ENCODE measurements around the gene STAC. TPM values are rescaled to one million over a fixed set of nuclear protein-coding genes. Genes with fewer than 3 reads are reported as not detected.
A peak's percentile ranks its signal among the peaks of the same experiment; 100 is the strongest.

The STAC gene, protein sequence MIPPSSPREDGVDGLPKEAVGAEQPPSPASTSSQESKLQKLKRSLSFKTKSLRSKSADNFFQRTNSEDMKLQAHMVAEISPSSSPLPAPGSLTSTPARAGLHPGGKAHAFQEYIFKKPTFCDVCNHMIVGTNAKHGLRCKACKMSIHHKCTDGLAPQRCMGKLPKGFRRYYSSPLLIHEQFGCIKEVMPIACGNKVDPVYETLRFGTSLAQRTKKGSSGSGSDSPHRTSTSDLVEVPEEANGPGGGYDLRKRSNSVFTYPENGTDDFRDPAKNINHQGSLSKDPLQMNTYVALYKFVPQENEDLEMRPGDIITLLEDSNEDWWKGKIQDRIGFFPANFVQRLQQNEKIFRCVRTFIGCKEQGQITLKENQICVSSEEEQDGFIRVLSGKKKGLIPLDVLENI
- 1 to 10 TPM in 1 of 4 donors, under 1 TPM in 1, not detected in 2; 0.52 to 1.1 TPM for polyA plus RNA-seq
- long read RNA-seq, donor 1: 0 reads
- long read RNA-seq, donor 2: 0 reads
- long read RNA-seq, donor 3: 0 reads
- long read RNA-seq, donor 4: 0 reads
- long read RNA-seq, donor 5: 0 reads
- long read RNA-seq, donor 6: 0 reads
- long read RNA-seq, donor 7: 0 reads
- long read RNA-seq, donor 8, partial matches to known transcripts: 0 of 1 reads
- long read RNA-seq, donor 8, other reads (novel, unspliced or antisense): 0 of 1 reads
- long read RNA-seq, donor 9: 0 reads
- long read RNA-seq, donor 10: 0 reads

DNA sequence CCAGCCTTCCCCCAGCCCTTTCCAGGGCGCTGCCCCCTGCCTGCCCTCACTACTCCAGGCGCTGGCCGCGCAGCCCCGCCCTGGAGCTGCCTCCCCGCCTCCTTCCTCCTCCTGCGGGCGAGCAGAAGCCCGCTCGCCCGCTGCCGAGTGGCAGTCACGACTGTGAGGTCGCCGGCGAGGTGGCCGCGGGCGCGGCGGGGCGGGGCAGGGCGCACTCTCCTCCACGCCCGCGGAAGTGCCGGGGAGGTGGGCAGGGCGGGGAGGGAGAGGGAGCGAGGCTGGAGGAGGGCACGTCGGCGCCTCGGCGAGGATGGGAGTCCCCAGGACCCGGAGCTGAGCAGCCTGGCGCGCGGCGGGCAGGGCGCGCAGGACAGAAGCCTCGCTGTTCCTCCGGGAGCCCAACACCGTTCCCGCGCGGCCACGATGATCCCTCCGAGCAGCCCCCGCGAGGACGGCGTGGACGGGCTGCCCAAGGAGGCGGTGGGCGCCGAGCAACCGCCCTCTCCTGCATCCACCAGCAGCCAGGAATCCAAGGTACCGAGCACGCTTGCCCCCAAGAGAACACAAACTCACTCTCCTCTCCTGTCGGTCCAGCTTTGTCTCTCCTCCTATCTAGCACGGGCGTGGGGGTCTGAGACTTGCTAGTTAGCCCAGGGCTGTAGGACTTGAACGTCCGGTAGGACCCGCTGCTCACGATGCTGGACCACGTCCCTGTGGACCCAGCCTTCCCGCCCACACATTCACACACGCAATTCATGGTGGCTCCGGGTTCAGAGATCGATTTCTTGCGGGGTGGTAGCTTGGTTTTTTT lies at the start of gene STAC:
Gene STAC, plus strand, starts transcription at position 284 of the 811 bp plus-strand sequence. Its CDS starts 140 bp downstream, at position 424.
- peak within 1 kb of the TSS in 1 of 3 donors; percentile 27 for H3K4me3 ChIP-seq (ENCODE audit: low read depth in 1 of 3, low read length in 3 of 3)
- H3K9me3 ChIP-seq (ENCODE audit: control insufficient read depth in 2 of 2, insufficient read depth in 1 of 2, low read depth in 1 of 2, low read length in 1 of 2): no peaks in the 10 kb centered on the region
- 1 to 10% (median 9%) methylated on average over 46 to 73 of the region's 73 CpGs for WGBS, 3 donors
- no peak within 1 kb of the TSS for H3K27ac ChIP-seq (ENCODE audit: low read depth in 1 of 3, low read length in 2 of 3)
- H3K4me1 ChIP-seq (ENCODE audit: control insufficient read depth in 3 of 3, insufficient read depth in 2 of 3, low read depth in 1 of 3, low read length in 2 of 3): no peaks in the 10 kb centered on the region
- FAIRE-seq: no peak
- no peaks in the 10 kb centered on the region for H3K36me3 ChIP-seq (ENCODE audit: control insufficient read depth in 3 of 3, insufficient read depth in 2 of 3, low read depth in 1 of 3, low read length in 3 of 3)
- peak; percentile 0 to 2 for DNase-seq
- peaks cover 0 to 24% (median 2%) of the 10 kb centered on the region in 3 donors for H3K27me3 ChIP-seq (ENCODE audit: control insufficient read depth in 3 of 3, insufficient read depth in 3 of 3, low read length in 3 of 3)

DNA sequence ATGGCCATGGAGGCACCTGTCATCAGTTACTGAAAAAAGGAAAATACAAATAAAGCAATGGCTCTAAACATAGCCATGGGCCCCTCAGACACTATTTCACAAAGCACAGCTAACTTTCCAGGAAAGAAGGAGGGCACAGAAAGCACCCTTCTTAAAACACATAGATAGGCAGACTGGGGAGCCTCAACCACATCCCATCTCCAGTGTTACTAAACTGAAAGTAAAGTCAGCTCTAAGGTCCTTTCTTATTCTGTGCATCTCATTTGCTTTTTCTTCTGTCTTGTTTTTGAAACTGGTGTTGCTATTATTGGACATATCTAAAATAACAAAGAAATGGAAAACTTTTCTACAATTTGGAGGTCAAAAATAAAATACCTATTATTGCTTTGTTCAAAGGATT lies 48.2 kb upstream of the STAC start:
- DNase-seq: no peak
- no peaks in the 10 kb centered on the region for H3K9me3 ChIP-seq (ENCODE audit: control insufficient read depth in 2 of 2, insufficient read depth in 1 of 2, low read depth in 1 of 2, low read length in 1 of 2)
- H3K27me3 ChIP-seq (ENCODE audit: control insufficient read depth in 3 of 3, insufficient read depth in 3 of 3, low read length in 3 of 3): no peaks in the 10 kb centered on the region
- no peak for FAIRE-seq
- H3K36me3 ChIP-seq (ENCODE audit: control insufficient read depth in 3 of 3, insufficient read depth in 2 of 3, low read depth in 1 of 3, low read length in 3 of 3): no peaks in the 10 kb centered on the region
- H3K4me1 ChIP-seq (ENCODE audit: control insufficient read depth in 3 of 3, insufficient read depth in 2 of 3, low read depth in 1 of 3, low read length in 2 of 3): no peaks in the 10 kb centered on the region
- H3K27ac ChIP-seq (ENCODE audit: low read depth in 1 of 3, low read length in 2 of 3): no peak overlapping the region
- H3K4me3 ChIP-seq (ENCODE audit: low read depth in 1 of 3, low read length in 3 of 3): no peak overlapping the region

DNA sequence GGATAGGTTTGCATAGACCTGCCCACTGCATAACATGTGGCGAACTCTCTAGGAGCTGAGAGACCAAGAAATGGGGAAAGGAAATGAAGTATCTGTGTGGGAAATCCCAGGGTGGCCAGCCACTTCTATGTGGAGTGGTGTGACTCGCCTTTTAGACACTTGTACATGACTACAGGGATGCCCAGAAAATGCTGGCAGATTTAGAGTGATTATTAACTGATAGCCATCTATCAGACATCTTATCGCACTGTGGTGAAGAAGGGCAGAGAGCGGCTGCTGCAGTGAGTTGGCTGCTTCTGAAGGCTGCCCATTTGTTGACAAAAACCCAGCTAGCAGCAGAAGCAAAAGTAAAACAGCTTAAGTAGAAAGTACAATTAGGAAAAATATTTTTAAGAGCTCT lies 18.1 kb upstream of the STAC start:
- no peak overlapping the region for H3K4me3 ChIP-seq (ENCODE audit: low read depth in 1 of 3, low read length in 3 of 3)
- H3K36me3 ChIP-seq (ENCODE audit: control insufficient read depth in 3 of 3, insufficient read depth in 2 of 3, low read depth in 1 of 3, low read length in 3 of 3): no peaks in the 10 kb centered on the region
- no peak for DNase-seq
- no peaks in the 10 kb centered on the region for H3K4me1 ChIP-seq (ENCODE audit: control insufficient read depth in 3 of 3, insufficient read depth in 2 of 3, low read depth in 1 of 3, low read length in 2 of 3)
- no peaks in the 10 kb centered on the region for H3K27me3 ChIP-seq (ENCODE audit: control insufficient read depth in 3 of 3, insufficient read depth in 3 of 3, low read length in 3 of 3)
- 49 to 73% (median 52%) methylated on average over 4 of the region's 4 CpGs for WGBS, 3 donors
- no peak overlapping the region for H3K27ac ChIP-seq (ENCODE audit: low read depth in 1 of 3, low read length in 2 of 3)
- no peaks in the 10 kb centered on the region for H3K9me3 ChIP-seq (ENCODE audit: control insufficient read depth in 2 of 2, insufficient read depth in 1 of 2, low read depth in 1 of 2, low read length in 1 of 2)
- FAIRE-seq: no peak

DNA sequence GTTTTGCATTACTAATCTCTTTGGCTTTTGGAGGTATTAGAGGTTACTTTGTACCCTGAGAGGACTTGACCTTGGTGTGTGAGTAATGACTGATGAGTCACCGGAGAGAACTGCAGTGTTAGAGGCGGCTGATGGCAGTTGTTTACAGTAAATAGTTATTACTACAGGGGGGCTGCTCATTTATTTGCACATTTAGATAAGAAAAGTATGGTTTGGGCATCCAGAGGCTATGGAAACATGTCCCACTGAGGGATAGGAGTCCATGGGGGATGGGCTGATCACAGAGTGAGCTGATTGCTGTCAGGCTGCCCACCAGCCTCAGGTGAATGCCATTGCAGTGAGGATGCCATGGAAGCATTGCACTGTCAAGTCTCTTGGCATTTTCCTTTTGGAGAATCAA lies 17.3 kb upstream of the STAC start:
- Histone ChIP-seq H3K27me3 (ENCODE audit: control insufficient read depth in 3 of 3, insufficient read depth in 3 of 3, low read length in 3 of 3) (no peaks in the 10 kb centered on the region), H3K4me1 (ENCODE audit: control insufficient read depth in 3 of 3, insufficient read depth in 2 of 3, low read depth in 1 of 3, low read length in 2 of 3) (no peaks in the 10 kb centered on the region), H3K4me3 (ENCODE audit: low read depth in 1 of 3, low read length in 3 of 3) (no peak overlapping the region), H3K9me3 (ENCODE audit: control insufficient read depth in 2 of 2, insufficient read depth in 1 of 2, low read depth in 1 of 2, low read length in 1 of 2) (no peaks in the 10 kb centered on the region), H3K36me3 (ENCODE audit: control insufficient read depth in 3 of 3, insufficient read depth in 2 of 3, low read depth in 1 of 3, low read length in 3 of 3) (no peaks in the 10 kb centered on the region), H3K27ac (ENCODE audit: low read depth in 1 of 3, low read length in 2 of 3) (no peak overlapping the region)
- DNase-seq (no peak), FAIRE-seq (no peak)
- WGBS, 3 donors: 16 to 28% (median 27%) methylated on average over 2 of the region's 2 CpGs

DNA sequence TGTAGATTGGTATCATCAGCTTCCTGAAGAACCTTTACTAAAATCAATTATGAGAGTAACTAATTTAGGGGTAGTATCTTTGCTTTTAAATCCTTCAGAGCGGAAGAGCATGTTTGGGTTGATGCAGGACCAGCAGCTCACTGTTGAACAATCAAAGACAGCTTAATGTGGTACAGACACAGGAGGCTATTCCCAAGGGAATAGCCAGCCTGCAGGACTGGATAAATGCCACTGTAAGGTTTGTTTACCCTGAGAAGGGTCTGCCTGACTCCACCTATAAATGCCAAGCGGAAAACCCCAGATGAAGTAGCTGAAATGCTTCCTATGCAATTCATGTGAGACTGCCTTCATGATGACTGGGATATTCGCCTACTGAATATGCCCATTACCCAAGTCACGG lies 16.0 kb upstream of the STAC start:
- H3K4me3 ChIP-seq (ENCODE audit: low read depth in 1 of 3, low read length in 3 of 3): no peak overlapping the region
- no peaks in the 10 kb centered on the region for H3K27me3 ChIP-seq (ENCODE audit: control insufficient read depth in 3 of 3, insufficient read depth in 3 of 3, low read length in 3 of 3)
- no peaks in the 10 kb centered on the region for H3K4me1 ChIP-seq (ENCODE audit: control insufficient read depth in 3 of 3, insufficient read depth in 2 of 3, low read depth in 1 of 3, low read length in 2 of 3)
- H3K9me3 ChIP-seq (ENCODE audit: control insufficient read depth in 2 of 2, insufficient read depth in 1 of 2, low read depth in 1 of 2, low read length in 1 of 2): no peaks in the 10 kb centered on the region
- FAIRE-seq (no peak), DNase-seq (no peak)
- no peaks in the 10 kb centered on the region for H3K36me3 ChIP-seq (ENCODE audit: control insufficient read depth in 3 of 3, insufficient read depth in 2 of 3, low read depth in 1 of 3, low read length in 3 of 3)
- WGBS, 3 donors: 81 to 91% (median 89%) methylated on average over 4 of the region's 4 CpGs
- no peak overlapping the region for H3K27ac ChIP-seq (ENCODE audit: low read depth in 1 of 3, low read length in 2 of 3)

DNA sequence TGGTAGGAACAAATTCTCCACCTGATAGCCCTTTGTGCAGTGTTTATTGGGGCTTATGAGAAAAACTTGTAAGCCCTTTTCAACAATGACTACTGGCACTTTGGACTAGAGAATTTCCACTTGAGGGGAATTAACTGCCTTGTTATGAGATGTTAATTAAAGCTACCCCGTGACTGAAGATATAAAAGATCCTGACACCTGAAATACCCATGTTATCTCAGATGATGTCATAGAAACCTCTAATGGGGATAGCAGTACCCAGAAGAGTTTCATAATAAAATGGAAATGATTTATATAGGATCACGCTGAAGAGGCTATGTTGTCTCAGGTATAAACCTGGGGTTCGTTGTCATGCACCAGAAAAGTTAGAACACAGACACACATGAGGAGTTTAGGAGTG lies 14.5 kb upstream of the STAC start:
- H3K4me3 ChIP-seq (ENCODE audit: low read depth in 1 of 3, low read length in 3 of 3): no peak overlapping the region
- no peak for FAIRE-seq

DNA sequence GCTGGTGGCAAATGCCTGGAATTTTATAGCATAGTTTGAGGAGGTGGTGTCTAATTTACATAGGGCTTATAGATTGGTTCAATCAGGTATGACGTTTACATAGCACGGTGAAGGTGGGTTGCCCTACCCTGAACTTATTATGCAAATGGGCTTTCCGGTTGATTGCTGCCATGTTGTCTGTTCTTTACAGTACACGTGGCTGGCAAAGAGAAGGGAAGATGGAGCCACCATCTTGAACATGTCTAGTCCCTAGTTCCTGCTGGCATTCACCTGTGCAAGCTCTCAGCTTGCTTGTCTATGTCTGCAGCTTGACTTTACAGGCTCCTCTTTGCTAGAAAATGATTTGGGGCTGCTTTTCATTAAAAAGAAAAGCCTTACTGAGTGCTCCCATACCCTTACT lies 14.0 kb upstream of the STAC start:
- no peaks in the 10 kb centered on the region for H3K9me3 ChIP-seq (ENCODE audit: control insufficient read depth in 2 of 2, insufficient read depth in 1 of 2, low read depth in 1 of 2, low read length in 1 of 2)
- no peak for FAIRE-seq
- H3K27ac ChIP-seq (ENCODE audit: low read depth in 1 of 3, low read length in 2 of 3): no peak overlapping the region
- H3K27me3 ChIP-seq (ENCODE audit: control insufficient read depth in 3 of 3, insufficient read depth in 3 of 3, low read length in 3 of 3): no peaks in the 10 kb centered on the region
- H3K4me1 ChIP-seq (ENCODE audit: control insufficient read depth in 3 of 3, insufficient read depth in 2 of 3, low read depth in 1 of 3, low read length in 2 of 3): no peaks in the 10 kb centered on the region
- H3K36me3 ChIP-seq (ENCODE audit: control insufficient read depth in 3 of 3, insufficient read depth in 2 of 3, low read depth in 1 of 3, low read length in 3 of 3): no peaks in the 10 kb centered on the region
- 79 to 82% (median 80%) methylated on average over 4 of the region's 4 CpGs for WGBS, 3 donors
- no peak for DNase-seq
- H3K4me3 ChIP-seq (ENCODE audit: low read depth in 1 of 3, low read length in 3 of 3): no peak overlapping the region

More for the DNA sequence above, 14.5 kb upstream of the STAC start:
- Histone ChIP-seq H3K27ac (ENCODE audit: low read depth in 1 of 3, low read length in 2 of 3) (no peak overlapping the region), H3K27me3 (ENCODE audit: control insufficient read depth in 3 of 3, insufficient read depth in 3 of 3, low read length in 3 of 3) (no peaks in the 10 kb centered on the region), H3K36me3 (ENCODE audit: control insufficient read depth in 3 of 3, insufficient read depth in 2 of 3, low read depth in 1 of 3, low read length in 3 of 3) (no peaks in the 10 kb centered on the region), H3K4me1 (ENCODE audit: control insufficient read depth in 3 of 3, insufficient read depth in 2 of 3, low read depth in 1 of 3, low read length in 2 of 3) (no peaks in the 10 kb centered on the region), H3K9me3 (ENCODE audit: control insufficient read depth in 2 of 2, insufficient read depth in 1 of 2, low read depth in 1 of 2, low read length in 1 of 2) (no peaks in the 10 kb centered on the region)
- DNase-seq: no peak
- 69 to 83% (median 82%) methylated on average over 3 of the region's 3 CpGs for WGBS, 3 donors

DNA sequence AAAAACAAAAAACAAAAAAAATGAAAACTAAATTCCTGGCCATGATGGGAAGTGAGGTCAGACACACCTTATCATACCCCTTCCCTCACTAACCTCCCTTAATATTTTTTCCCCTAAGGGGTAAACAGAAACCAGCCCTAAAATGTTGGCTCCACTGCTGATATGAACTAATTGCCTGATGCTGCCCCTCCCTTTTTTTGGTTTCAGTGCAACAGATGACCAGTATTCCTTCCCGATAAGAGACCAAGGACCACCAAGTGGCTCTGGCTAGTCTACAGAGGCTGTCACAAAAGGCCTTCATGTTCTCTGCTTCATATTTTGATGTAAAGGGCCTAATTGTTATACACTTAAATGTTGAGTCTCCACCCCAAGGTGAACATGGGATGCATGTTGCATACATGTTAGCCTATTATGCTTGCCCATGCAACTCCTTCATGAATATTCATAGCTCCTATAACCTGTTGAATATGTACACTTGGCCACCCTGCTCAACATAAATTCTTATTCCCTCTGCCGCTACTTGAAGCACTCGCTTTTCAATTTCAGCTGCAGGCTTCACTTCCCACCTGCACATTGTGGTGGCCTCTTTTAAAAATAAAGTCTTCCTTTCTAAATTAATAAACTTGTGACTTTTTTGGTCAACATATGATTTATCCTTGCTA lies 12.3 kb upstream of the STAC start:
- FAIRE-seq: no peak
- 88 to 94% (median 93%) methylated on average over 3 of the region's 3 CpGs for WGBS, 3 donors

More for the DNA sequence above, 12.3 kb upstream of the STAC start:
- Histone ChIP-seq H3K9me3 (ENCODE audit: control insufficient read depth in 2 of 2, insufficient read depth in 1 of 2, low read depth in 1 of 2, low read length in 1 of 2) (no peaks in the 10 kb centered on the region), H3K4me3 (ENCODE audit: low read depth in 1 of 3, low read length in 3 of 3) (no peak overlapping the region), H3K27ac (ENCODE audit: low read depth in 1 of 3, low read length in 2 of 3) (no peak overlapping the region), H3K27me3 (ENCODE audit: control insufficient read depth in 3 of 3, insufficient read depth in 3 of 3, low read length in 3 of 3) (no peaks in the 10 kb centered on the region), H3K36me3 (ENCODE audit: control insufficient read depth in 3 of 3, insufficient read depth in 2 of 3, low read depth in 1 of 3, low read length in 3 of 3) (no peaks in the 10 kb centered on the region), H3K4me1 (ENCODE audit: control insufficient read depth in 3 of 3, insufficient read depth in 2 of 3, low read depth in 1 of 3, low read length in 2 of 3) (no peaks in the 10 kb centered on the region)
- no peak for DNase-seq
